ENCODE results near the gene PTER.
A peak's percentile ranks its signal among the peaks of the same experiment; 100 is the strongest.

Gene PTER

GRCh38 chr10:16436758-16437539 lies at the start of gene PTER:
Gene PTER (plus strand): TSS chr10:16437010. CDS start chr10:16484385, 47,375 bp downstream.
- peak; percentile 76 for DNase-seq

GRCh38 chr10:16392531-16393069 lies 44.2 kb upstream of the PTER start:
- DNase-seq: no peak

- no peak for DNase-seq
These were observed 43.4 kb upstream of the PTER start for GRCh38 chr10:16393271-16393858.

- DNase-seq: no peak
These were observed 35.4 kb upstream of the PTER start for GRCh38 chr10:16401416-16401815.

GRCh38 chr10:16408379-16408778 lies 28.4 kb upstream of the PTER start:
- no peak for DNase-seq

GRCh38 chr10:16417341-16417740 lies 19.5 kb upstream of the PTER start:
- DNase-seq: no peak

GRCh38 chr10:16423599-16423998 lies 13.2 kb upstream of the PTER start:
- DNase-seq: no peak

GRCh38 chr10:16425449-16425848 lies 11.4 kb upstream of the PTER start:
- no peak for DNase-seq

- DNase-seq: no peak
These were observed 7.3 kb upstream of the PTER start for GRCh38 chr10:16429539-16429938.

GRCh38 chr10:16436367-16436757 lies 448 bp upstream of the PTER start:
- DNase-seq: no peak

- DNase-seq: no peak
These were observed 707 bp downstream of the PTER start for GRCh38 chr10:16437540-16437894.

GRCh38 chr10:16439295-16439694 lies 2.5 kb downstream of the PTER start:
- DNase-seq: no peak

- no peak for DNase-seq
These were observed 3.8 kb downstream of the PTER start for GRCh38 chr10:16440396-16441133.

GRCh38 chr10:16441173-16441840 lies 4.5 kb downstream of the PTER start:
- DNase-seq: no peak

GRCh38 chr10:16442914-16443313 lies 6.1 kb downstream of the PTER start:
- DNase-seq: no peak

GRCh38 chr10:16445770-16446469 lies 9.1 kb downstream of the PTER start:
- no peak for DNase-seq

- DNase-seq: no peak
These were observed 12.6 kb downstream of the PTER start for GRCh38 chr10:16449454-16449853.

- no peak for DNase-seq
These were observed 21.6 kb downstream of the PTER start for GRCh38 chr10:16458166-16458955.

GRCh38 chr10:16459423-16459939 lies 22.7 kb downstream of the PTER start:
- no peak for DNase-seq

GRCh38 chr10:16466001-16466400 lies 29.2 kb downstream of the PTER start:
- no peak for DNase-seq

- DNase-seq: no peak
These were observed 33.9 kb downstream of the PTER start for GRCh38 chr10:16470747-16471146.

Data from NCI-H2171 (cell line).